D341Med (cell line): ENCODE measurements around the gene PLPPR5.
"Not testable (repeated sequence)": the region's sequence is repeated elsewhere in the genome, so short reads cannot be mapped to it uniquely, and the experiment has no call there.

Experiments used
- DNase-seq: peaks from one replicate; pipeline ENCODE4 v3.0.0; 2012; ENCODE audit warnings: low spot score

The PLPPR5 gene, protein sequence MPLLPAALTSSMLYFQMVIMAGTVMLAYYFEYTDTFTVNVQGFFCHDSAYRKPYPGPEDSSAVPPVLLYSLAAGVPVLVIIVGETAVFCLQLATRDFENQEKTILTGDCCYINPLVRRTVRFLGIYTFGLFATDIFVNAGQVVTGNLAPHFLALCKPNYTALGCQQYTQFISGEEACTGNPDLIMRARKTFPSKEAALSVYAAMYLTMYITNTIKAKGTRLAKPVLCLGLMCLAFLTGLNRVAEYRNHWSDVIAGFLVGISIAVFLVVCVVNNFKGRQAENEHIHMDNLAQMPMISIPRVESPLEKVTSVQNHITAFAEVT

DNA sequence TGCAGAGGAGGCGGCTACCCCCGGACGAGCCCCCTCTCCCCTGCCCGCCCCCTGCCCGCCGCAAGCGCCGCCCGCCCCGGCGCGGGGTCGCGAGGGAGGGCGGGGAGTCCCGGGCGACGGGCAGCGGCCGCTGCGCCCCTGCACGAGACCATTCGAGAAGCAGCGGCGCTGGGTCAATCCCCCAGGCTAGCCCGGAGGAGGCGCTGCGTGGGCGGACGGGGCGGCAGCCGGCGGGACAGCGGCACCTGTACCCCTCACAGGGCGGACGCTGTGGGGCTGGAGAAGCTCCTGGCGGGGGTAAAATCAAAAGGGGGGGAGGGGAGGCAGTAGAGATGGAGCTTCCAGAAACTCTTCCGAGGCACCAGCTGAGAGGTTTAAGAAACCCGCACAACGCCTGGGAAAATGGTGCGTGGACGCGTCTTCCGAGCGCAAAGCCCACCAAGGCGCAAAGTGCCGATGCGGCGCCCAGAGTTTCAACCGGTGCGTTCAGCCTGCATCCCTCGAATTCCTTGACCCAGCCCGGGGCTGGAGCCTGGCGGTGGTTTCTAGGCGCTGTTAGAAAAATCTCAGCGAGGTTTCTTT lies at the start of gene PLPPR5:
Gene PLPPR5, minus strand, starts transcription at position 1 of the 582 bp plus-strand sequence. CDS start 190 bp downstream, outside the sequence.
- DNase-seq: peak; percentile 81

DNA sequence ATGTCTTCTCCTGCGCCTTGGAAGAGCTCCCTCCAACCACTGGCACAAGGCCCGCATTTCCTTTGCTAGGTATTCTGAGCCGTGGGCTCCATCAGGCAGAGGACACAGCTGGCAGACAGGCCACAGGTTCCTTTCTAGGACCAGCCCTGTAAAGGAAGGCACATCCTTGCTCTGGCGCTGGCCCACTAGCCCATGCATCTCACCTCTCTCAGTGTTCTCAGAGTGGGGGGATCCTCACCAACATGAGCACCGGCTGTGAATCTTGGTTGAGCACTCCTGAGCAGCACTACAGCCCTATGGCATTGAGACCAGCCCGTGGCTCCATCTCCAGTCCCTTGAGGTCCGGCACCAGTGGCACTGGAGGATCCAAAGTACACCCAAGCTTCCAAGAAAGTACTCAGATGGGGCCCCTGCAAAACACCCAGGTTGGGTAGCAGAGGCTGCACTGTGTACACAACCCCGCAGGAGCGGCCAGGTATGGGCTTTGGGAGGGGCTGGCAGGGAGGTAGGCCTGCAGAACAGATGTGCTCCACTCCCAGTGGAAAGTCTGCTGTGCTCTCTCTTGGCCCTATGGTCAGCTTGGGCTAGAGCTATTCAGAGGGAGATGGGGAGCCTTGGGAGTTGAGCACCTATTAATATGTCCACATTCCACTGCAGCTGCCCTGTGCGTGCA lies 47.1 kb upstream of the PLPPR5 start:
- no peak for DNase-seq

DNA sequence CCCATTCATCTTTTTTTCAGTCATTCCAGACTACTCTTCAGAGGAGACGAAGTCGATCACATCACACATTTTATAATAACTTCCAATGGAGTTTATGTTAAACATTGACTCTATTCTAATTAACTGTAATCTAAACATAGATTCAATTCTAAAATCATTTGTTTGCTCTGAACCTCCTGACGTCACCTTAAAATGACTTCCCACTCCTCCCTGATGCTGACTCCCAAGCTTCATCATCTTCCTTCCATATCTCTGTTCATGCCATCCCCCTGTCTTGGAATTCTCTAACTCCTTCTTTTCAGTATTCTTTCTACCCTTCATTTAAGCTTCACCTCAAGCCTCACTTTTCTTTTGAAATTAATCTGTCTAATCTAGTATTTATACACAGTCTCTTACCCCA lies 45.1 kb upstream of the PLPPR5 start:
- no peak for DNase-seq

DNA sequence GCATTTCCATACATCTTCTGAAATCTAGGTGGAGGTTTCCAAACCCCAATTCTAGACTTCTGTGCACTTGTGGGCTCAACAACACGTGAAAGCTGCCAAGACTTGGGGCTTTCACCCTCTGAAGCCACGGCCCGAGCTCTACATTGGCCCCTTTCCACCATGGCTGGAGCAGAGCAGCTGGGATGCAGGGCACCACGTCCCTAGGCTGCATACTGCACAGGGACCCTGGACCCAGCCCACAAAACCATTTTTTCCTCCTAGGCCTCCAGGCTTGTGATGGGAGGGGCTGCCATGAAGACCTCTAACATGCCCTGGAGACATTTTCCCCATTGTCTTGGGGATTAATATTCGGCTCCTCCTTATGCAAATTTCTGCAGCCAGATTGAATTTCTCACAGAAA lies 32.1 kb upstream of the PLPPR5 start:
- DNase-seq: not testable (repeated sequence)

DNA sequence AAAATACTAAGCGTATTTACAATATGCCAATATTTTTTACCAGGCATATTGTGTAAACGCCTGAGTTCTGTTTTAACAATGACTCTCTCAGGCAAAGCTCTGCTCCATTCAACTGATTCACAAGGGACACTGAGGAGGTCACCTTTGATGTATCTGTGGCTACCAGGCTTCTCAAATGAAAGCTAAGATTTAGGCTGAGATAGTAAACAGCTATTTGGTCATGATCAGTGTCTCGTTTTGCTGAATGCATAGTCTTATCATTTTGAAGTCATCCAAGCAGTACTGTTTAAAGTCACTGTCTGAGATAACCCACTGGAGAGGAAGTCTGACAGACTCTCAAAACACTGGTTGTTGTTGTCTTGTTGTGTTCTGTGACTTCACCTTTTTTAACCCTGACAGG lies 13.7 kb upstream of the PLPPR5 start:
- DNase-seq: no peak

DNA sequence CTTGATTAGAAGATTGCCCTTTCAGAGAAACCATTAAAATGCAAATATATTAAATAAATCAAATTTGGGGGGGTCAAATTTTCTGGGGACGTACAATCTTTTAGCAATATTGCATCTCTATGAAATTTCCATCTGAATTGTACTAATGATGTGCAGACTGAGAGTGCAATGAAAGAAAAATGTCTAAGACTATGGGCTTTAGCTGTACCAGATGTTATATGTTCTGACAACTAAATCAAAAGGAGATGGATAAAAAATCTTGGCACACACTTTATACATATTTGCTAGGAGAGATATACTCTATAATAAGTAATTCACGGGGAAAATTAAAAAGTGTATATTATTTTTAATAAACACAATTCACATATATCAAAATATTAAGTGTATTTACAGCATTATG lies 13.0 kb upstream of the PLPPR5 start:
- no peak for DNase-seq

DNA sequence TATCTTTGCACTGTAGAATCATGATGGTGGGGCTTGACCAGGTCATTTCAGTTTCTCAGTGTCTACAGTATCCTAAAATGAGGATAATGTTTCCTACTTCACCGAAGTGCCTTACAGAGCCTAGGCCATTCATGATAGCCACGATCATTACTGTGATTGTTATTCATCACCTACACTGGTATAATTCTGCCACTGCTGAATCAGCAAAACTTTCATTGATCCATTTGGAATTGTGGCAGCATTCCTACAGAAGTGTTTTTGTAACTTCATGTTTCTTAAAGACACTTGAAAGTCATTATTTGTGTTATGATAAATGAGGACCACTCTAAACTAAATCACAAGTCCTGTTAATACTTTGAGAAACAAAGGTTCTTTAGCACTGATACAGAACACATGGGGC lies 6.0 kb upstream of the PLPPR5 start:
- no peak for DNase-seq

DNA sequence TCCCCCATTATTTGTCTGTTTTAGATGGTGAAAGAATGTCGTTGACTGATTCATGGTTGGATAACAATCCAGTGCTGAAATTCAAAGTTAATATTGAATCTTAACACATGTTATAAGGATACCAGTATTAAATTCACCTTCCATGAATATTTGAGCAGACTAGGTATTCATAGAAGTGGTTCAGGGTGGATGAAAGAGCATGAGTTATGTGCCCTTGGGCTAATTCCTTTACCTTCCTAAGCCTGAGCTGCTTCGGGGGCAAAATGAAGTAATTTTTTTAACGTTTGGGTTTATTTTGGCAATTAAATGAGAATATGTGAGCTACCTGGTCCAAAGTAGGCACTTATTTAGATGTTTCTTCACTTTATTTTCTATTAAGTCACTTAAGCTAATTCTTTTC lies 2.7 kb upstream of the PLPPR5 start:
- DNase-seq: no peak

DNA sequence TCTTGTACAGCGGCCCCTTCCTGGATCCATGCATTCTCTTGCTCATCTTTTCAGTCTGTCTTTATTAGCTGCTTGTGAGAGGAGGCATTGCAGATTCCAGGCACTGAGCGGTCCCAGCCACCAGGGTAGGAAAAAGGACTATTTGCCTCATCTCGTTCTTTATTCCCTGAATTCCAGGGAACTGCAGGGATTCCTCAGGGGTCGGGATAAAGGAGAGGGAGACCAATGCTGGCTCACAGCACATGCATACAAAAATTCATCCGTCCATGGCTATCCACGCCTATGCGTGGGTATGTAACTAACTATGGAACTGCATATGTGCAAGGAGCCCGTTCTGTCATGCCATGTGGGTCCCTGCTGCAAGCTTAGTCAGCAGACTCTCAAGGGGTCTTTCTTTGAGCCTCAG lies 879 bp upstream of the PLPPR5 start:
- peak; percentile 38 for DNase-seq

DNA sequence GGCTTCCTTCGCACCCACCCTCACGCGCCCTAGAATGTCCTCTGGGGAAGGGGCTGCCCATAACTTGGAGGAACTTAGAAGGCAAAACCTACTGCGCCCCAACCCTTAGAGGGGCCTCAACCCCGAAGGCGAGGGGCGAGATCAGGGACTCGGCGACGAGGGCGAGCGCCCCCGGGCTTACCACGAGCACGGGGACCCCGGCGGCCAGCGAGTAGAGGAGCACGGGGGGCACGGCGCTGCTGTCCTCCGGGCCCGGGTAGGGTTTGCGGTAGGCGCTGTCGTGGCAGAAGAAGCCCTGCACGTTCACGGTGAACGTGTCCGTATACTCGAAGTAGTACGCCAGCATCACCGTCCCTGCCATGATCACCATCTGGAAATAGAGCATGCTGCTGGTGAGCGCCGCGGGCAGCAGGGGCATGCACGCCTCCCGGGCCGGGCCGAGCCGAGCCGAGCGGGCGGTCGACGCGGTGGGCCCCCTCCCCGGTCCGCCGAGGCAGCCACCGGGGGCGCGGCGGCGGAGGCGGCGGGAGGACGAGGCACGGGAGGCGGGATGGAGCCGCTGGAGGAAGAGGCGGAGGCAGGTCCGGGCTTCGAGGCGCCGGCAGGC lies 304 bp downstream of the PLPPR5 start:
- DNase-seq: no peak

DNA sequence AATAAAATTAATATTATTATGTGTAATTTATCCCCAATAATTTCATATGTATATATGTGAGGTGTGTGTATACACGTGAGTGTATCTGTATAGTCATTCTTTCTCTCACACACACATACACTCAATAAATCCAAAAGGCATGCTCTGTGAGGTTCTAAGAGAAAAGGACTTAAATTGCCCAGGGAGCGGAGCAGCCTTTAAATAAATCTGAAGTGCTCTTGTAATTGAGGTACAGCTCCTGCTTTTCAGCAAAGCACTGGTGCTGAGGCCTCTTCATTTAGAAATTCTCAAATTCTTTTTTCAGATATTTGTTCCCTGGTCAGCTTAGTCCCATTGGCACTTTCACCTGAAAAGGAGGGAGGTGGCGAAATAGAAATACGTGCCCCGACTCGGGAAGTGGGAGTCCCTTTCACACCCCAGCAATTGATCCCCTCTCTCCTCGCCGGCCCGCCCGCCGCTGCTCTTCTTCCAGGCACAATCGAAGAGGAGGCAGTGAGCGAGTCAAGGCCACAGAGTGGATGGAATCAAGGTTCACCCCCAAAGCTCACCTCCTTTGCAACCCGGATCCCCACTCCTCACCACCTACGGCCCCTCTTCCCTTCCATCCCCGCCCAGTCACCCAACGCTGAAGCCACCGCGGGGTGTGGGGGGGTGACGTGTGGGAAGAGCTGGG lies 944 bp downstream of the PLPPR5 start:
- peak; percentile 33 for DNase-seq

DNA sequence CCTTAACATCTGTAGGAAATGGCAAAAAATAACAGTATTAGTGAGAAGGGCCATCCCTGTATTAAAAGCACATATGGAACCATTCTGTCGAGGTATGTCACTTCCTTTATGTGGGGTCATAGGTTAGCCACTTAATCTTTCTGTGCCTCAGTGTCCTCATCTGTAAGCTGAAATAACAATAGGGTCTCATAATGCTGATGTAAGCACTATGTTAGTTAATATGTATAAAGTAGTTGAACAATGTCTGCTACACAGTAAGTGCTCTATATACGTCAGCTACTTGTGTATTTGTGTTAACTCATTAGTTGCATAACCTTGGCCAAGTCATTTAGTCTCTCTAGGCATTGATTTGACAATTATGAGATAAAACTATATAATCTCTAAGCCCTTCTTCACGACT lies 11.8 kb downstream of the PLPPR5 start:
- no peak for DNase-seq

DNA sequence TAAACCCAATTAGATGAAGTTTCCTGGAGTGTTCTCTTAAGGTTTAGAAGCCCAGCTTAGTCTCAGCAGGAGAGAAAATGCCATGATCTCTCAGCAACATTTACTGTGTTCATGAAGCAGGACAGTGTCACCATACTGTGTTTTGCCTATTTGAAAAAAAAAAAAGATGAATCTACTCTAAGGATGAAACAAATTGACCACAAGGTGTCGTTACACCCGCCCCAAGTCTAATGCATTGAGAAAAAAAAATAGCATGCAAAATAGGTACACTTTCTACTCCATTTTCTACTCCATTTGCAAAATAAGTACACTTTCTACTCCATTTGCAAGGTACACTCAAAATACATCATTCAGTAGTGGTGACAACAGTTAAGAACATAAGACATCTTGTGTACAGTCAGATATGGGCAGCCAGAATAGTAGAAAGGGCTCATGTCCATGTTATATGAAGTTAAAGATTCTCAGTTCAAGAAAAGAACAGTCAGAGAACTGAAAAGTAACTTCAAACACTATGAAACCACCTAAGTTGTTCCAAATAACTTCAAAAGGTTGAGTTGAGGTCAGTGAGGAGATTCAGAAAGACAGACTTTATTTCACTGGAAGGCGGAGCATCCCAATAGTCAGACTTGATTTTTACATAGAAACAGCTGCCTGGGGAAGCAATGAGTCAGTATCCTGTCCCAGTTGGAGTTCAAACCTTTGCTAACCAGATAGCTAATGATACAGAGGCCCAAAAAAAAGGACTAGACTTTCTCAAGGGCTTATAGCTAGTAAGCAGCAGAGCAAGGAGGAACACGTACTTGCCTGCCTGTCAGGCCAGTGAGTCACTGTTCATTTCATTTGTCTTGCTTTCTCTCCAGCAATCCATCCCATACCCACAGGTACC lies 13.3 kb downstream of the PLPPR5 start:
- DNase-seq: peak; percentile 30

DNA sequence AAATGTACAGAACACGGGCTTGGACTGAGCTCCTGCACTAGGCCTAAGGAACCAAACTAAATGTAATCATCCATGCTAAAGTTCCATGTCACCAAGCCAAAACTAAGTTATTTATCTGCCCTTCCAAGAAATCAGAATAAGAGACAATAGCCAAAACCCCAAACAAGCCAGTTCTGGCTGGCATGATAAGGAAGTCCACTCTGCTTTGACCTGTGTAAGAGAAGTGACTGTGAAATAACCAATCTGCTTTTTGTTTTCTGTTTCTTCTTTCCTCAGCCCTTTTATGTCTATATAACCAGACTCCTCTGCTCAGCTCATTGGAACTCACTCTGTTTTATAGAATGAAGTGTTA lies 15.1 kb downstream of the PLPPR5 start:
- no peak for DNase-seq

DNA sequence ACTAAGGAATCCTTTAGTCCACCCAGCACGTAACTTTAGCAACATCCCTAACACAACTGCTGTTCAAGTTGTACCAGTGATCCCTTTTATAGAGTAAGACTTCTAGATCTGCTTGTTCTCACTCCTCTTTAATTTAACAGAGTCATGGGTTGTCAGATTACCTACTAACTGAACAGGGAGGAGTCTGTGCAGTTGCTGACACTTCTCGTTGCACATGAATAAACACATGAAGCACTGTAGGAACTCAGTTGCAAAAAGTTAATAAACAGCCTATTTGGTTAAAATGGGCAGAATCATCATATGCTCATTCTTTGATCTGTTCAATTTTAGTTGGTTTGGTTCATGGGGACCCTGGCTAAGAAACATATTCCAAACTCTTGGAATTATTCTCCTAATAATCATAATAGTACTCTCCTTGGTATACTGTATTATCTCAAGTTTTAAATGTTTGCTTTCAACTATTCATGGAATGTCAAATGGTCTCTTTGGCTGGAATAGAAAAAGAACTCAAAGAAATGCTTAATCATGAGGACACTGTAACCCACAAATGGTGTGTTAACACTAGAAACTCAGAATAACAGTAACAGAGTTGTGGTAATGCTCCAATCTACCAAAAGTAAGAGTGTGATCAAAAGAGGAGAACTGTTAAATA lies 15.6 kb downstream of the PLPPR5 start:
- no peak for DNase-seq

DNA sequence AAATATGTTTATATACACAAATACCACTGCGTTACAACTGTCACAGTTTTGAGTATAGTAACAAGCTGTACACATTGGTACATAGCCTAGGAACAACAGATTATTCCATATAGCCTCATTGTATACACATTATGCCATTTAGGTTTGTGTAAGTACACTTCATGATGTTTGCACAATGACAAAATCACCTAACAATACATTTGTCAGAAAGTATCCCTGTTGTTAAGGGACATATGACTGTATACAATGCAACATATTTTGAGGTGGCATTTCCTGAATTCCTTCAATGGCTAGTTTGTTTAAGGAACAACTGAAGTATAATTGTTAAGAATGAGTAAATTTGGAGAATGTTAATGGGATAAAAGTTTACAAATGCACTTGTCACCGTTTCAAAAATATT lies 19.0 kb downstream of the PLPPR5 start:
- DNase-seq: no peak

DNA sequence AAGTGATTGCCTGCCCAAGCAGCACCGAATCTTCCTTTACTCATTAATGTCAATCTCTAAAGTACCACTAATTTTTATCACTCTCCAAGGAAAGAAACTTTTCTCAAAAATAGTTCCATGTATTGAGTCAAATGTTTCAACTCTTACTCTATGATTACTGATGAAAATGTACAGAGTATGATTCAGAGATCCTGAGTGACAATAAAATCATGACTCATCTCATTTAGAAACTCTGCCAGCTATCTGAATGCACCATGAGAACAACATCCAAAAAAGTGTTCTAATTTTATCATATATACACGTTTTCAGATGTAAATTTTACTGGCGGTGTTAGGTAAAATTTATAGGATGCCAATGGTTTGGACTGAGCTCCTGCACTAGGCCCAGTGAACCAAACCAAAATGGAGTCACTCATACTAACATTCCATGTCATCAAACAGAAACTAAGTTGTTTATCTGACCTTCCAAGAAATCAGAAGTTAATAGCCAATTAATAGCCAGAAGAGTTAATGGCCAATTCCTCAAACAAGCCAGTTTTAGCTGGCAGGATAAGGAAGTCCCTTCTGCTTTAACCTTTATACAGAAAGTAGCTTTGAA lies 22.6 kb downstream of the PLPPR5 start:
- no peak for DNase-seq

DNA sequence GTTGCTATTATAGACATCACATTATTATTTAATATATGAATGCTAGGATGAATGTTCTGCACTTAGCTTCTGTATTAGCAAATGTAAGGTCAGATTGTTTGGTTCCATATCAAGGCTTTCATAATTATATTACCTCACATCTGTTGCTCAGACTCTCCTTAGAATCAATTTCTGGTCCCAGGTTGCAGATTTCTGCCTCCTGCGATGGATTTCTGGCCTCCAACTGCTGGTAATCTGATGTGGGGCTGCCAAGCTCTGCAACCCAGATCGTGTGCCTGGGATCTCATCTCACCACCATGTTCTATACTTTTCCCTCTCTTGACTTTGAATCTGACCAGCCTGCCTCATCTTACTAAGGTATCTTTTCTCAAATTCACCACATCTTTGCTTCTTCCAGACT lies 25.2 kb downstream of the PLPPR5 start:
- DNase-seq: no peak

DNA sequence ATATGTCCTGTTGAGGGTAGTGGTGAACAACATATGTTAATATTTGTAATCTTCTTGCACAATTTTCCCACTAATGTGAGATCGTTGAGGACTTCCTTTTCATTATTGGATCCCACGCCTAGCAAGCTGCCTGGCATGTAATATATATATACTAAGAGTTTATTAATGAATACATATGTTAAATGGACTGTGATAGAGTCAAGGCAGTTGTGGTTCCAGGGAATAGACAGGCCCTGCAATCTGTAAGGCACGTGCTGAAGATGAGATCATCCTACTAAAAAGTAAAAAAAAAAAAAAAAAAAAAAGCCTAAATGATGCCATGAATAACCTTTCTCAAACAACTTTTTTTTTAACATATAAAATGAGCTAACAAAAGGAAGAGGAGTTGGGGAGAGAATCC lies 28.9 kb downstream of the PLPPR5 start:
- no peak for DNase-seq

DNA sequence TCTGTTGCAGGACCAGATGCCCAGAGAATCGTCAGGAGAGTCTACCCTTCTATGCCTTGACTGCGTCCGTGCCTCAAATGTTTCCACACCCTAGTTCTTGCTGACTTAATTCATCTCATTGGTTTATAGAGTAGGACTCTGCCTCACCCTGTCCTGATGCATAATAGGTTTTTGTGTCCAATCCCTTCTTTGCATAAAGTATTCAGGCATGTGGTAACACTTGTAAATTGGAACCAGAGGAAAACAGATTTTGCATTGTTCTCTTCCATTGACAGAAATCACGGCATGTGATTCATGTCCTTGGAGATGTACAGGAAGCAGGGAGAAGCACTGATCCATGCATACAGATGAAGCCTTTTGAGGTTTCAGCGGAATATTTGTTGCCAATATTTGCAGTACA lies 29.5 kb downstream of the PLPPR5 start:
- no peak for DNase-seq
